ENCODE results near the gene EXO1. TPM values are rescaled to one million over a fixed set of nuclear protein-coding genes. Genes with fewer than 3 reads are reported as not detected.
A peak's percentile ranks its signal among the peaks of the same experiment; 100 is the strongest.

EXO1 gene
- total RNA-seq, 1 donor from 2014 or later: 2.2 TPM

GRCh38 chr1:241839369-241839979 is 8.5 kb upstream of the EXO1 start:
- no peak for TF ChIP-seq CTCF (IDR thresholded peaks at IDR 0.05; ENCODE audit: partially characterized antibody, unreplicated experiment)
- Mint-ChIP-seq H3K9me3 (ENCODE audit: unreplicated experiment) (no peaks in the 10 kb centered on the region), H3K36me3 (ENCODE audit: unreplicated experiment) (no peaks in the 10 kb centered on the region), H3K4me1 (ENCODE audit: low read depth, unreplicated experiment) (no peaks in the 10 kb centered on the region), H3K4me3 (ENCODE audit: unreplicated experiment) (no peak overlapping the region), H3K27me3 (ENCODE audit: unreplicated experiment) (no peaks in the 10 kb centered on the region), H3K27ac (ENCODE audit: unreplicated experiment) (no peak overlapping the region)
- DNase-seq: no peak

- Mint-ChIP-seq H3K4me1 (ENCODE audit: low read depth, unreplicated experiment) (no peaks in the 10 kb centered on the region), H3K9me3 (ENCODE audit: unreplicated experiment) (no peaks in the 10 kb centered on the region), H3K36me3 (ENCODE audit: unreplicated experiment) (no peaks in the 10 kb centered on the region), H3K27ac (ENCODE audit: unreplicated experiment) (no peak overlapping the region), H3K4me3 (ENCODE audit: unreplicated experiment) (no peak overlapping the region), H3K27me3 (ENCODE audit: unreplicated experiment) (no peaks in the 10 kb centered on the region)
- DNase-seq: no peak
- TF ChIP-seq CTCF (IDR thresholded peaks at IDR 0.05; ENCODE audit: partially characterized antibody, unreplicated experiment): no peak
Observed at GRCh38 chr1:241840164-241840563, 7.8 kb upstream of the EXO1 start.

- no peak for TF ChIP-seq CTCF (IDR thresholded peaks at IDR 0.05; ENCODE audit: partially characterized antibody, unreplicated experiment)
- H3K27me3 Mint-ChIP-seq (ENCODE audit: unreplicated experiment): no peaks in the 10 kb centered on the region
- no peaks in the 10 kb centered on the region for H3K4me1 Mint-ChIP-seq (ENCODE audit: low read depth, unreplicated experiment)
- H3K4me3 Mint-ChIP-seq (ENCODE audit: unreplicated experiment): no peak overlapping the region
- no peaks in the 10 kb centered on the region for H3K9me3 Mint-ChIP-seq (ENCODE audit: unreplicated experiment)
- no peak for DNase-seq
- H3K36me3 Mint-ChIP-seq (ENCODE audit: unreplicated experiment): no peaks in the 10 kb centered on the region
- peak overlapping the region; percentile 93 for H3K27ac Mint-ChIP-seq (ENCODE audit: unreplicated experiment)
Observed at GRCh38 chr1:241841691-241842090, 6.3 kb upstream of the EXO1 start.

GRCh38 chr1:241842565-241842964 is 5.4 kb upstream of the EXO1 start:
- H3K27me3 Mint-ChIP-seq (ENCODE audit: unreplicated experiment): peaks cover 1% of the 10 kb centered on the region
- H3K4me3 Mint-ChIP-seq (ENCODE audit: unreplicated experiment): no peak overlapping the region
- no peak overlapping the region for H3K27ac Mint-ChIP-seq (ENCODE audit: unreplicated experiment)
- H3K4me1 Mint-ChIP-seq (ENCODE audit: low read depth, unreplicated experiment): no peaks in the 10 kb centered on the region
- H3K9me3 Mint-ChIP-seq (ENCODE audit: unreplicated experiment): no peaks in the 10 kb centered on the region
- DNase-seq: no peak
- H3K36me3 Mint-ChIP-seq (ENCODE audit: unreplicated experiment): no peaks in the 10 kb centered on the region
- TF ChIP-seq CTCF (IDR thresholded peaks at IDR 0.05; ENCODE audit: partially characterized antibody, unreplicated experiment): no peak

GRCh38 chr1:241844593-241844992 is 3.4 kb upstream of the EXO1 start:
- peaks cover 10% of the 10 kb centered on the region for H3K4me1 Mint-ChIP-seq (ENCODE audit: low read depth, unreplicated experiment)
- H3K36me3 Mint-ChIP-seq (ENCODE audit: unreplicated experiment): no peaks in the 10 kb centered on the region
- no peak overlapping the region for H3K4me3 Mint-ChIP-seq (ENCODE audit: unreplicated experiment)
- no peak overlapping the region for H3K27ac Mint-ChIP-seq (ENCODE audit: unreplicated experiment)
- no peaks in the 10 kb centered on the region for H3K9me3 Mint-ChIP-seq (ENCODE audit: unreplicated experiment)
- no peak for TF ChIP-seq CTCF (IDR thresholded peaks at IDR 0.05; ENCODE audit: partially characterized antibody, unreplicated experiment)
- peaks cover 2% of the 10 kb centered on the region for H3K27me3 Mint-ChIP-seq (ENCODE audit: unreplicated experiment)
- no peak for DNase-seq
